Hypothalamus (tissue), 51 donors: ENCODE results near the gene SH3RF3.

Experiments used
- DNase-seq, 51 donors: peaks; one replicate each; lab custom pipeline; 2025; lab: John Stamatoyannopoulos, UW

The SH3RF3 gene

DNA sequence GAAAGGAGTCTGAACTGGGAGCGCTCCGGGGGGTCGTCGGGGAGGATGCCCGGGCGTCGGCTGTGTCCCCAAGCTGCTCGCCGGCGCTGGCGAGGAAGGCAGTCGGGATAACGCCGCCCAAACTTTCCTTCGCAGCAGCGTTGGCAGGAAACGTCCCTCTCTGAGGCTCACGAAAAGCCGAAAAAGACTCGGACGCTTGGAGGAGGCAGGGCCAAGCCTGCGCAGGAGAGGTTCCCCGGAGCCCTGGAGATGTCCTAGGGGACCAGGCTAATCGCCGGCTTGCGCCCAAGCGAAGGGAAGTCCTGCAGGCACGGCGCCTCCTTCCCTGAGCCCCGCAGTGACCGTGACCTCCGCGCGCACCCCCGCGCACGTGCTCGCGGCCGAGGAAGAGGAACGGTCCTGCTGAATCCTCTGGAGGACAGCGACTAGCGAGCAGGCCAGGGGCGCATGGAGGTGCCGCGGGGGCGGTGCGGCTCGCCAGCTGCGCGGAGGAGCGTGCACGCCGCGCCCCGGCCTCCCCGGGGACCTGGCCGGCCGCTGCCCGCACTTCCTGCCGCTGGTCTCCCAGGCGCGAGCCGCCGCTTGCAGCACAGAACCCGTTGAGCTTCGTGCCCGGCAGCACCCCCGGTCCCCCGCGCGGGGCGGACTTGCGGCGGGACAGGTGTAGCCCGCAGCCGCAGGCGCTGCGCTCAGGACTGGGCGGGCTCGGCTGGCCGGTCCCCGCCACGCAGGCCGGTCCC, at the start of gene SH3RF3:
Gene SH3RF3 (plus strand): TSS at position 590 of the 740 bp plus-strand sequence.
- peak in 18 of 51 donors; percentile 10 to 54 (median 26) for DNase-seq

DNA sequence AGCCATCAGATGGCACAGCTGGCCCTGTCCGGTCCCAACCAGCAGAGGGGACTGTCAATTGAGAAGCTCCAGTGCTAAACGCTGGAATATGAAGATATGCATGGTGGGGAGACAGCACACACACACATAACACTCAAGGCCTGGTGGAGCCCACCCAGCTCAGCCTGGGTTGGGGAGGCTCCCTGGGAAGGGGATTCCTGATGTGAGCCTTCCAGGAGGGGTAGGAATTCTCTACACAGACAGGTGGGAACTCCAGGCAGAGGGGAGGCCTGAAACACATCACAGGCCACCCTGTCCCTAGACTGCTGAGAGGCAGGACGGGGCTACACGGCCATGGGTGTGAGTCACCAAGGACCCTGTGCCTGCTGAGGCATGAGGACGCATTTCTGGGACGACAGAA, 49.4 kb upstream of the SH3RF3 start:
- no peak for DNase-seq

DNA sequence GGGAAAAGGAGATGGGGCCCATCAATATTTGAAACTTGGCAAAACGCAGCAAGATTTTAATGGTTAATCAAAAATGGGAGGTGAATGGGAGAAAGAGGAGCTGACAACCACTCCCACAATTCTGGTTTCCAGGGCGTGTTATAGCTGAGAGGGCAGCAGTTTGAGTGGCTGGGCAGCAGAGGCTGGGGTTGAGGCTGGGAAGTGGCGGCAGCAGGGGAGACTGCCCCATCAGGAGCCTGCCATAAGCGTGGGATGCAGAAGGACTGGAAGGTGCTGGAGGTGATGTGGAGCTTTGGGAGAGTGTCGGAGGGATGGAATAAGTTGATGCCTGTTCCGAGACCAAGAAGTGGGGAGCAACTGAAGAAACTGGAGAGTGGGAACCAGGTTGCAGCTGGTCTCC, 48.9 kb upstream of the SH3RF3 start:
- DNase-seq, result no peak

DNA sequence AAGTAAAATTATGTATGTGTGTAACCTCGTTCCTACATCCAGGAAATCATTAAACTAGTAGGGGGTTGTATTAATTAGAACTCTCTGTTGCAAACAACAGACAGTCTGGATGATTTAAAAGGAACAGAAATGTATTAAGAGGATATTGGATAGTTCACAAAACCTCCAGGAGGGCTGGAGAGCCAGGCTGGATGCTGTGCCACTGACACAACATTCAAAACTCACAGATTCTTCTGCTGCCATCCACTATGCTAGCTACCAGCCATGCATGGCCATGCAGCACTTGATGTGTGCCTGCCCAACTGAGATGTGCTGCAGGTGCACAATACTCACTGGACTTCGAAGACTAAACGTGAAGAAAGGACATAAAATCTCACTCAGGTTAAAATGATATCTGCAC, 48.2 kb upstream of the SH3RF3 start:
- DNase-seq, result no peak

DNA sequence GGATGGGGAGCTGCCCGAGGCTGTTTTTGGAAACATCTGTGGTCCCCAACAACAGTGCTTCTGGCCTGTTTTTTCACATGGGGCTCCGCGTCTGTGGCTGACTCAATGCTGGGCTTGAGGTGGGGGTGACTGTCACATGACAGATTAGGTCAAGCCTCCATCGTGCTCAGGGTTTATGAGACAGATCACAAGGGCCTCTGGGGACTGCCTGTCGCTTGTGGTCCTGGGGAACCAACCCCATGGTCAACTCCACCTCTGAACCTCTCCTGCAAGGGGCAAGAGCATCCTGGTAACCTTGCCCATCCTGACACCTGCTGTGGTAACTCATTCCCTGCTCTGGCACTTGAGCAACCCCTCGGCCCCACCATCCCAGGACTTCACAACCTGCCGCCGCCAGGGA, 47.6 kb upstream of the SH3RF3 start:
- no peak for DNase-seq

DNA sequence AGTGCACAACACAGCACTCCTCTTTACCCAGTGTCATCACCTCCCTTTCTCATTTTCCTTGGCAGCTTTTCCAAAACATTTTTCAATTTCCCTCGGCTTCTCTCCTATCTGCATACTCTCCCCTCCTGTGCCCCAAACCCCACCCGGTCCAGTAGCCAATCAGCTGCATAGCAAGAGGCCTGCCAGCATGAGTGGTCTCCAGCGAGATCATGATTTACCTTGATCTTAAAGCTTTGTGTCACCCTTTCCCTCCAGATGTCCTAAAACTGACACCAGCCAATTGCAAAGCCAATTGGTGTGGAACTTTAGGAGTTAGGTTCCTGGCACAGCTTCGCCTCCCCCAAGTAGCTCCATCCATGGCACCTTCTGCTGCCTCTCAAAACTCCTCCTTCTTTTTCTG, 45.2 kb upstream of the SH3RF3 start:
- DNase-seq, result no peak

DNA sequence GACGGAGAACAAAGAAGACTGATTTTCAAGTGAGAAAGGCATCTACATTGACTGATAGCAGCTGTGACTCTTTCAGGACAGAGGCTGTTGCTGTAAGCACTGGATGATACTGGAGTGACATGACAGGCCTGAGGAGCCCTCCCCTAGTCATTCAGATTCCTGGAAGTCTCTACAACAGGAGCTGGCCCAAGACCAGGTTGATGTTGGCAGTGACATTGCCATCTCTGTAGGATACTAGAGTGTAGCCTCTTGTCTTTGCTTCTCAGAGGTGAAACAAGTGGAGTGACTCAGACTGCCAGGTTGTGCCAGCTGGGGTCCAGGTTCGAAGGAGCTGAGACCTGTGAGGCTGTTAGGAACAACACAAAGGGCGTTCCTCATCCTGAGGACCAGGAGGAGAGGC, 44.7 kb upstream of the SH3RF3 start:
- no peak for DNase-seq

DNA sequence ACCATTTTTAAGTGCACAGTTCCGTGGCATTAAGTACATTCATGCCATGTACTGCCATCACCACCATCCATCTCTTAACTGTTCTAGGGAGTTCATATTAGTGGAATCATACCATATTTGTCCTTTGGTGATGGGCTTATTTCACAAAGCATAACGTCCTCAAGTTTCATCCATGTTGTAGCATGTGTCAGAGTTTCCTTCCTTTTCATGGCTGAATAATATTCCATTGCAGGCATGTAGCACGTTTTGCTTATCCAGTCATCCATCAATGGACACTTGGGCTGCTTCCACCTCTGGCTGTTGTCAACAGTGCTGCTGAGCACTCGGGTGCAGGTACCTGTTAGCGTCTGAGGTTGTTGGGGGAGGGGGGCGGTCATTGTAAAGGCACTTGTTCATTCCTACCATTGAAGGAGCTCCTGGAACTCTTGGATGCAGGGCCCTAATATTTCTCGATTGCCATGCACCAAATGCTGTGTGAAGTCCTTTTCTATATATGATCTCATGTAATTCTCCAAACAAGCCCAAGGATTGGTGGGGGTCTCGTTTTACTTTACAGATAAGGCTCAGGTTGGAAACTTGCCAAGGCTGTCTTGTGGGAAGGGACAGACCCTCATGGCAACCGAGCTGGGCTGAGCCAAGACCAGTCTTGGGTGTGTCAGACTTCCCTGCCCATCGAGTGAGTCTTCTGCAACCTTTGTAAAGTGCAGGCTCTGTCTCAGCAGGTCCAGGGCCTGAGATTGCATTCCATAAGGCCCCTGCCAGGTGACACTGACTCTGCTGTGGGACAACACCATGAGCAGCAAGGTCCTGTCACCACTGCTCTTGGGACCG, 42.9 kb upstream of the SH3RF3 start:
- no peak for DNase-seq

DNA sequence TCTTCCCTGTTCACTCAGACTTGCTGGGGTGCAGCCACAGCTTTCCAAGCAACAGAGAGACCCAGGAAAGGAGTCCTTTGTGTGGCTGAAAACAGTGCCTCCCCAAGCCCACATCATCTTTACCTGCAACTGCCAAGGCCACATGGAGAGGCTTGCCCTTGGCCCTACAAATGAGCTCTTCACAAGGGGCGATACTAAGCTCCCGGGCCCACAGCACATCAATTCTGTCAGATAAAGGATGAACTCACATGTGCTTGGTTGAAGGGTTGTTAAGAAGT, 42.3 kb upstream of the SH3RF3 start:
- DNase-seq, result no peak

DNA sequence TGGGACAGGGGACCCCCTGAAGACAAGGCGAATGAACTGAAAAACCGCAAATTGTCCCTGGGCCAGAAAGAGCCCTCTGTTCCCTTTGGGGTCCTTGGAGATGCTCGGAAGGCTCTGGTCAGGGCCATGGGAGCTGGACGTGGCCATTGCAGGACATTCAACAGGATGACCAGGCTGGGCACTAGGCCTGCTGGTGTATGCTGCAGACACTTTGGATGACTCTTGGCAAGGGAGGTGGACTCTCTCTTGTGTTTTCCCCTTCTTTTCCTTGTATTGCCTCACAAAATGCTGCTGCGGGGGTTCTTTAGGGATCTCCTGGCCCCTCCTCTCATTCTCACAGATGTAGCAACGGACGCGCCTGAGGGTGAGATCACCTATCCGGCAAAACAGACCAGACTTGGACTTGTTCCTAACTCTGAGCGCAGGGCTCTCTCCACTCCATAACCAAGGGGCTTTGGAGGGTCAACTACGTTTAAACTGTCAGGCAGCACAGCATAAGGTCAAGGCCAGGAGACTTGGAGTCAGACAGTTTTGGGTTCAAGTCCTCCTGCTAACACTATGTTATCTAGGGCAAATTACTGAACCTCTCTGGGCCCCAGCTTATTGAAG, 41.8 kb upstream of the SH3RF3 start:
- no peak for DNase-seq

DNA sequence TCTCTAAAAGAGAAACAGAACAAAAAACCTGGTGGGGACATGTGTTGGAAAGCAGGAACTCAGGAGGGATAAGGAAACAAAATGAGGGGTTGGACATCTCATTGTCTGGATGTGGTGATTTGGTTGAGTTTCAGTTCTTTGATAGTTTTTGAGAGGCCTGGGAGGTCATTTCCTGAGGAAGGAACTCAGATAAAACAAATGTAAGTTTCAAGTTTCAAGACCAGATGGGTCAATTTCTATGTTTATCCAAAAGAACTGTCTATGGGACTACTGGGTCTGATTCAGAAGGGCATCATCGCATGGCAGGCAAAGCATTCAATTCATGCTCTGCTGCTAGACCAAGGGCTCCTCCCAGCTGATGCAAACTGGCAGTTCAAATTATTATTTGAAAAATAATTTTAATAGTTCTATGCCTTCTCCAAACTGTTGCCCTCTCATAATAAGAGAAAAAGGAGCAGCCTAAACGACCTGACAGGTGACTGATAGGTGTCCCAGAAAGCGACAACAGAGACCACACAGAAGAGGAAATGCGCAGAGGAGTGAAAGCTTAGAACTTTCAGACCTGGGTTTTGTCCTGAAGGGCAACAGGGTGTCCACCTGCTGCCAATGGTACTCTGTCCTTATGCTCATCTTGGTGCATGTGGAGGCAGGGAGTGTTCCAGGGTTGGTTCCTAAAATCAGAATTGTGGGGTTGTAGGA, 39.3 kb upstream of the SH3RF3 start:
- DNase-seq, result no peak

DNA sequence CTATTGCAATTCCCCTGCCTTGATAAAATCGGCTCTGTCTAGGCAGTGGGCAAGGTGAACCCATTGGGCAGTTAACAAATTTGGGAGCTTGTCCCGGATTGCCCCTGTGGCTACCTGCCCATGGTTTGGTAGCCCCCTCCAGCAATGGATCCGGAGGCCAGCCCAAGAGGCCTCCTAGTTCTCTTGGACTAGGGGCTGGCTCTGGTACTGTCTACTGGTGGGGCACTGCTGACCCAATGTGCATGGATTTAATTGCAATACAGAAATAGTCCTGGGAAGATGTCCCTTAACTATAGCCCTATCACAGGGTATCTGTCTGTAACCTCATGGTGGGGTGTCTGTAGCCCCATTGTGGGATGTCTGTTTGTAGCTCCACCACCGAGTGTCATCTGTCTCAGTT, 37.5 kb upstream of the SH3RF3 start:
- no peak for DNase-seq

DNA sequence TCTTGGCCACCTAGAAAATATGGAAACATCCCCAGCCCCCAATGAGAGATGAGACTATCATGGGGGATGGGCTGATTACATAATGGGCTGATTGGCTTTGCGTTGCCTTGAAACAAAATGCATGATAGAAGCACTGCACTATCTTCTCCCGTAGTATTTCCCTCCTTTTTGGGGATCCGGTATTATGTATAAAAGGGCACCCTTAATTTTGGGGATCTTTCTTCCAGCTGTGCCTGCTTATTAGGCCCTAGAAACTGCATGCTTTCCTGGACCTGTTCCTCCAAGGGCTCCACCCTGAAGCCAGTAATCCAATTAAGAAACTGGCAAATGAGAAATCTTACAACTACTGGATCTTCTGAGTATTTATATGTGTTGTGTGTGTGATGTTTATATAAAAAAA, 34.9 kb upstream of the SH3RF3 start:
- no peak for DNase-seq

DNA sequence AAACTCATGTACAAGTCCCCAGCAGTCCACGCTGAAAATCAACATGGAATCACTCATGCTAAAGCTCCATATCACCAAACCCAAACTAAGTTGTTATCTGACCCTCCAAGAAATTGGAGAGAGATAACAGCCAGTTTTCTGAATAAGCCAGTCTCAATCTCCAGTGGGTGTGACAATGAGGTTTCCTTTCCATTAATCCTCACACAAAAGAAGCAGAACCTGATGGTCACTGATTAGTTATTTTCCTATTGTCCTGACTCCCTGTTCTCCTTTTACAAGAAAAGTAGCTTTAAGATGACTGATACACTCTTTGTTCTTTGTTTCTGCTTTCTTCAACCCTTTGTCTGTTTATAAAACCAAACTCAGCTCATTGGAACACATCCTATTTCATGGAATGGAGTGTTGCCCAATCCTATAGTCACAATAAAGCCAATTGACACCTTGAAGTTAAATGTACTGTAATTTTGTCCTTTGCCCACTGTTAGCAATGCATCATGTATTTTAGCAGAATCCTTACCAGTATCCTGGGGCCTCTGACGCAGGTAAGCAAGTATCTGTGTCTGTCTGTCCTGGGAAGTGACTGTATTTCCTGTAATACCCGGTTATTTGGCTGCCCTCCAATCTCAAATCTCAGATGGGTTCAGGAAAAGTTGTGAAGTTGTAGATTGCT, 30.6 kb upstream of the SH3RF3 start:
- DNase-seq, result no peak

DNA sequence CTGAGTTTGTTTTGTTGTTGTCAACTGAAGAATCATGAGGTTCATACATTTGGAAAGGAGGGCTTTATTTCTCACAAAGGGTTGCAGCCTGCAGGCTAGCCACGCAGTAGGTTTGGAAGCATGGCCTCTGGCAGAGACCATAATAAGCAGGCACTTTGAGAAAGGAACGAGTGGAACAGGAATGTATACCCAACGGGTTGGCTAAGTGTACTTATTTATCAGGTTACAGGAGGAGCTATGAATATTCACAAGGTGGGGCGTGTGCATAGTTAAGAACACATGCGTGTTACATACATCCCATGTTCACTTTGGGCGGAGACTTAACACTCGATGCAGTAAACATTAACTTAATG, 30.1 kb upstream of the SH3RF3 start:
- DNase-seq, result no peak

DNA sequence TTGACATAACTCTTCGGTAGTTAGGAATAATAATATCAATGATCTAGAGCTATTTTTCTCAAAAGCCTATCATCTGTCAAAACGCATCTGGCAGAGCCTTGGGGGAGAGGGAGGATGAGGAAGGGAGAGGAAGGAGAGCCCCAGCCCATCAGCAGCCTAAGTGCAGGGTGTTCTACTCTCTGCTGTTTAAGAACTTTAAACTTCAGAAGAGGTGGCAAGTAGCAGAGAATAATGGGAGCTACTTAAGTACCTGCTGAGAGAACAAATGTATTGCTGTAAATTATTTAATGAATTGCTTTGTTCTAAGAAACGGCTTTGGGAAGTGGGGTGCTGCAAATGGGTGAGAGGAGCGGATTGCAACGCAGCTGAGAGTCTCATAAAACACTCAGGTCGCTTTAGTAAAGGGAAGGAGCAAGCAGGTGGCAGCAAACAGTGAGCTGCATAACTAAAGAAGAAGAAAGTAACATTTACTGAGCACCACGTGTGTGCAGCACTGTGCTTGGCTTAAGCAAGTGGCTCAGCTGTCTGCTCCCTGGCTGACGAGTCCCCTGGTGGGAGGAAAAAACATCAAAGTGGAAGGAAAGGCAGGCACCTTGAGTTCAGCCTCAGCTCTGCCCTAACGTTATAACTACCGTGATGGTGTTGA, 26.3 kb upstream of the SH3RF3 start:
- DNase-seq, result peak in 1 of 51 donors; percentile 4

DNA sequence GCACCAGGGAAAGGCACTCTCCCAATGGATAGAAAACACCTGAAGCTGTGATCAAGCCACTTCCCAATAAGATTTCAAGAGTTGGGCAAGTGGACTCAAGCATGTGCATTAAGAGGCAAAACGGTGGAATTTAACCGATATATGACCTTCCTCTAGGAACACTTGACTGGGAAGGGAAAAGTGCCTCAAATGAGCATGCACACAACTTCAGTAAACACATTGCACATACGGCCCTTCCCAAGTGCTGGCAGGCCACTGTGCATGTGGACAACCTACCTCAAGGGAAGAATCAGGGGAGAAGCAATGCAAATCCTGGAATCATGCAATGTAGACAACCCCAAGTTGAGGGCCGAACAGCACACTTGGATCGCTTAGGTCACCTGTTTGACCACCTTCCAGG, 23.9 kb upstream of the SH3RF3 start:
- no peak for DNase-seq

DNA sequence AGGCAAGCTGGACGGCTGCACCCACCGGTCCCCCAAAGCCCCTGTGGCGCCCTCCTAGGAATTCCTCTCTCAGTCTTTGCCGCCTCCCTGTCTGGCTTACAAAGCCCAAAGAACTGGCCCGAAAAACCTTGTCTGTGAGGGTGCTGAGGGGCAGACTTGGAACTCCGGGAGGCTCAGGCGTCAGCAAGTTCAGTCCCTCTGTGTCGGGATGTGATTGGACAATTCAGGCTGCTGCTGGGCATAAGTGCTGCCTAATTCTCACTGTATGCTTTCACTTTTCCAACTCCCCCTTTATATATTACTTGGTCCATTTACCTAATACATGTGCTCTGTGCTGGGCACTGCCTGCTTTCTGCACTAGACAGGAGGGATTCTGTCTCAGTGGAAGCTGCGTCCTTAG, 20.3 kb upstream of the SH3RF3 start:
- DNase-seq, result no peak

DNA sequence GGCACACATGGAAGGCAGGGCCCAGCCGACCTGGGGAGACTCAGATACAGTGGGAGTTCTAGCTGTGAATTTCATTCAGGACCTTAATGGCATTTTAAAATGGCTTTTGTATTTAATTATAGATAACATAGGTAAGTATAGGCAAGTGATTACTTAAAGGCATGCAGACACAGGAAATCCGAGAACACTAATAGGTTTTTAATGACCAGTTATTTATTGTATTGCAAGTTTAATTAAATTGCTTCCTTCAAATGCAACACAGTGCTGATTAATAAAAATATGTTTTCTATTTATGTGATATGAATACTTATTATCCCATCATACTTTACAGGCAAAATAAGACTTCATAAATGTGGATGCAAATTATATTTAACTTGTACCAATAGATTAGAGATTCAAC, 19.7 kb upstream of the SH3RF3 start:
- DNase-seq, result no peak

DNA sequence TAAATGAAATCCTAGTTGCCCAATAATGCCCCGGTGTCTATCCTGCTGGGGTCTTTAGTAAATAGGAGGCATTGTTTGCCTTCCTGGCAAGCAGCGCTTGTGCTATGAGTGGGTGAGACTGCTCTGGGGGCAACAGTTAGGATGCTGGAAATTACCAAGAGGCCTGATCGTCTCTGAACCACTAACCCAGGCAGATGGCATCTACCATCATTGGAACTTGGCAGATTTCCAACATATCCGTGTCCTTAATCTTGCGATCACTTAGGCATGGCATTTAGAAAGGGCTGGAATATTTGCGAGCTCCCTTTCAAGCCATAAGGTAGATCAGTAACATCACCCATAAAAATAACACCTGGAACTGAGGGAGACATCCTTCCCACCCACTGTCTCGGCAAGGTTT, 18.8 kb upstream of the SH3RF3 start:
- DNase-seq, result no peak
